Gastroesophageal sphincter (tissue), 3 donors: ENCODE data around the gene RCBTB2.

Source experiments
- CTCF ChIP-seq, 4 experiments: fragments of 200-600 bp in 2 of 4; fragments of 450-650 bp in 2 of 4; sonication (generic) in 1 of 4; IDR thresholded peaks; one replicate each; pipeline ENCODE4 v1.5.1; 2017 to 2019; ENCODE audit warnings: antibody characterized with exemption in 4 of 4, mild to moderate bottlenecking in 2 of 4, moderate library complexity in 2 of 4
- POLR2A ChIP-seq, 2 donors: fragments of 450-650 bp; IDR thresholded peaks; one replicate each; pipeline ENCODE4 v1.6.1; 2017; ENCODE audit warnings: antibody characterized with exemption in 2 of 2, mild to moderate bottlenecking in 2 of 2, moderate library complexity in 1 of 2

DNA sequence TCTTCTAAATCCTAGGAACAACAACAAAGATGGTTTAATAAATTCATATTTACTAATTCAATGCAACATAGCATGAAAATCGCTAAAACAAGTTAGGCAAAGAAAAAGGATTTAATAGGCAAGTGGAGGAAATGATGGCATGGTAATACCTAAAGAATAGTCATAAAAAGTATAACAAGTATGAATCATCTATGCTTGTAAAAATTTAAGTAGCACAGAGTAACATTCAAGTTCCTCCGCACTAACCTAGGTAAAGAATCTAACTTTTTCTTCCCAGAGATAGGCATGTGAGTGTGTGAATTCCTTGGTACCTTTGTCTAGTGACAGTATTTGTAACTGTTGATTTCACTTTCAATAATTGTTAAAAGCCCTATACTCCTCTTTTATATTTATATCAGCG lies 42.6 kb downstream of the RCBTB2 start:
- TF ChIP-seq POLR2A (IDR thresholded peaks at IDR 0.05) (no peak), CTCF (IDR thresholded peaks at IDR 0.05) (no peak)
